ENCODE data around the gene PRIM2.
"Not testable (repeated sequence)": the region's sequence is repeated elsewhere in the genome, so short reads cannot be mapped to it uniquely, and the experiment has no call there.

Gene PRIM2

GRCh38 chr6:57317060-57317943, at the start of gene PRIM2:
TSS of gene PRIM2 (plus strand) at chr6:57317630. CDS start at chr6:57318446, 816 bp downstream.
- peak; percentile 92 for DNase-seq

DNA sequence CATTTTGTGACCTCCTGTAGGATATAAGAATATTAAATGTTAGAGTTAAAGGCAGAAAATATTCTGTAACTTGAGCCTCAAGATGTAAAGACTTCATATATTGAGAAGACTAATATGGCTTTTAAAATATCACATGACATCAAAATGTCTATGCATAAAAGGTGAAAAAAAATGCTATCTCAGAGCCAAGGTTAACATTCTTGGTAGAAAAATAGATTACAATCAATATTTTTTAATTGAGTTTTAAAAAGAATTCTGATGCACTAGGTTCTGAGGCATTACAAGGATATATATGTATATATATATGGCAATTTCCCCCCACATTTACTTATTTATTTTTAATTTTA, 49.2 kb upstream of the PRIM2 start:
- DNase-seq, result no peak

DNA sequence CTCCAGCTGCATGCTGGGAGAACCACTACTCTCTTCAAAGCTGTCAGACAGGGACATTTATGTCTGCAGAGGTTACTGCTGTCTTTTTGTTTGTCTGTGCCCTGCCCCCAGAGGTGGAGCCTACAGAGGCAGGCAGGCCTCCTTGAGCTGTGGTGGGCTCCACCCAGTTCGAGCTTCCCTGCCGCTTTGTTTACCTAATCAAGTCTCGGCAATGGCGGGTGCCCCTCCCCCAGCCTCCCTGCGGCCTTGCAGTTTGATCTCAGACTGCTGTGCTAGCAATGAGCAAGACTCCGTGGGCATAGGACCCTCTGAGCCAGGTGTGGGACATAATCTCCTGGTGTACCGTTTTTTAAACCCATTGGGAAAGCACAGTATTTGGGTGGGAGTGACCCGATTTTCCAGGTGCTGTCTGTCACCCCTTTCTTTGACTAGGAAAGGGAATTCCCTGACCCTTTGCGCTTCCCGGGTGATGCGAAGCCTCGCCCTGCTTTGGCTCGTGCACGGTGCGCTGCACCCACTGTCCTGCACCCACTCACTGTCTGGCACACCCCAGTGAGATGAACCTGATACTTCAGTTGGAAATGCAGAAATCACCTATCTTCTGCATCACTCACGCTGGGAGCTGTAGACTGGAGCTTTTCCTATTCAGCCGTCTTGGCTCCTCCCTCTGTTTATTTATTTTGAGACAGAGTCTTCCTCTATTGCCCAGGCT, 43.2 kb upstream of the PRIM2 start:
- not testable (repeated sequence) for DNase-seq

DNA sequence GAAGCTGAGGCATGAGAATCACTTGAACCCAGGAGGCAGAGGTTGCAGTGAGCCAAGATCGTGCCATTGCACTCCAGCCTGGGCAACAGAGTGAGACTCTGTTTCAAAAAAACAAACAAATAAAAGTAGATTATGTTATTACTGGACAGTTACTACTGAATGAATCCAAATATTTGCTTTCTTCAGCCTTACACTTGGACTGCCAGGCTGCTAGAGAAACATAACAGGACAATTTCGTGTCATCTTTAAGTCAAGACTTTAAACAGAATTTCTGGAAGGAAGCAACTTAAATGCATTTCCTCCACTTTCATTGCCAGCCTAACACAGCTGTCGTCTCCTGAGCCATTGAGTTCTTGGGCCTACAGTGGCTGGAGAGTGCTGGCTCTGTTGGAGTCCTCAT, 42.0 kb upstream of the PRIM2 start:
- DNase-seq, result no peak

- no peak for DNase-seq
Observed at GRCh38 chr6:57276946-57277345, 40.5 kb upstream of the PRIM2 start.

DNA sequence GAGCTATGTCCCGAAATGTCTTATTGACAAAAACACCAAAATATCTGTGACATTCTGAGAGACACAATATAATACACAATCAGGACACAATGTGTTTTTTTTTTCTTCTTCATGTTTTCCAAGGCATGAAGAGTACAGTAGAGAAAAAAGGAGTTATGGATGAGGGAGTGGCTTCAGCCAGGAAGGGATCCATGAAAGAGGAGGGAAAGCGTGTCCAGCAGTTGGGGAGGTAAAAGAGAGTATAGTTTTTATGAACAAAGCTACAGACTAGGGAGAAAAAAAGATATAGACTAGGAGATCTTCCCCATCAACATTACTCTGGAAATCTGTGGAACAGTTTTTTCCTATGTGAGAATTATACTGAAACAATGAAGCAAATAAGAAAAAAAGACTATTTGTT, 38.9 kb upstream of the PRIM2 start:
- no peak for DNase-seq

DNA sequence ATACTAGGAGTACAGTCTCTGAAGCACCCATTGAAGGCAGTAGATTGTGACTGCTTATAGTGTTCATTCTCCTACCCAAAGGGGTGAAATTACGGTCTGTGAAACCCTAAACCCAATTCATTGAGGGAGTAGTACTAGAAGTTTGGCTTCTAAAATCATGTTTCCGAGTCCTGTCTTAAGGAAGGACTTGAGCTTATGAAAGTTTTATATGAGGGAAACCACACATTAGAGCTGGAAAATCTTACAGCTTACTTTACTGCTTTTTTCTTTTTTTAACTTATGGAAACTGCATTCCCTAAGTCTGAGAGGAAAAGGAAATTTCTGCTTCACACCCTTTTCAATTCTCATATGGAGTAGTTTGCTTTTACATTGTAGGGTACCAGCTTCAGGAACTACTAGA, 38.4 kb upstream of the PRIM2 start:
- no peak for DNase-seq

- no peak for DNase-seq
Observed at GRCh38 chr6:57283106-57283505, 34.3 kb upstream of the PRIM2 start.

GRCh38 chr6:57283911-57284455, 33.4 kb upstream of the PRIM2 start:
- DNase-seq, result no peak

GRCh38 chr6:57288136-57288535, 29.3 kb upstream of the PRIM2 start:
- DNase-seq, result not testable (repeated sequence)

DNA sequence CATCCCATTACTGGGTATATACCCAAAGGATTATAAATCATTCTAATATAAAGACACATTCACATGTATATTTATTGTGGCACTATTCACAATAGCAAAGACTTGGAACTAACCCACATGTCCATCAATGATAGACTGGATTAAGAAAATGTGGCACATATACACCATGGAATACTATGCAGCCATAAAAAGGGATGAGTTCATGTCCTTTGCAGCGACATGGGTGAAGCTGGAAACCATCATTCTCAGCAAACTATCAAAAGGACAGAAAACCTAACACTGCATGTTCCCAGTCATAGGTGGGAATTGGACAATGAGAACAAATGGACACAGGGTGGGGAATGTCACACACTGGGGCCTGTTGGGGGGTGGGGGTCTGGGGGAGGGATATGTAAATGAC, 24.0 kb upstream of the PRIM2 start:
- DNase-seq, result not testable (repeated sequence)

DNA sequence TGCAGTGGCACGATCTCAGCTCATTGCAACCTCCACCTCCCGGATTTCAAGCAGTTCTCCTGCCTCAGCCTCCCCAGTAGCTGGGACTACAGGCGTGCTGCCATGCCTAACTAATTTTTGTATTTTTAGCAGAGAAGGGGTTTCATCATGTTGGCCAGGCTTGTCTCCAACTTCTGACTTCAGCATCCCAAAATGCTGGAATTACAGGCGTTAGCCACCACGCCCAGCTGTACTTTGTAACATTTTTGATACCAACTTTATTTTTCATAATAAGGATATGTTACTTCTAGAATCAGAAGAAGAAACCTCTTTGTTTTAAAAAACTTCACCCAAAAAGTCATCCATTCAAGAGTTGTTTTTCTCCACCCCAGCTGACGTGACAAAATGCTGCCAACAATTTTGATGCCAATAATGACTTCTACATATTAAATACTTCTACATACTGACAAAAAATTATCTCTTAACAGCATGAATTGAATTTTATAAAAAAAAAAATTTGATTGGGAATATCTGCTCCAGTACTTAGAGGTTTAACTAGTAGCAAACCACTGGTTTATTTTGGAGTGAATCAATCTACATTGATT, 22.5 kb upstream of the PRIM2 start:
- no peak for DNase-seq

GRCh38 chr6:57297505-57297904, 19.9 kb upstream of the PRIM2 start:
- DNase-seq, result no peak

DNA sequence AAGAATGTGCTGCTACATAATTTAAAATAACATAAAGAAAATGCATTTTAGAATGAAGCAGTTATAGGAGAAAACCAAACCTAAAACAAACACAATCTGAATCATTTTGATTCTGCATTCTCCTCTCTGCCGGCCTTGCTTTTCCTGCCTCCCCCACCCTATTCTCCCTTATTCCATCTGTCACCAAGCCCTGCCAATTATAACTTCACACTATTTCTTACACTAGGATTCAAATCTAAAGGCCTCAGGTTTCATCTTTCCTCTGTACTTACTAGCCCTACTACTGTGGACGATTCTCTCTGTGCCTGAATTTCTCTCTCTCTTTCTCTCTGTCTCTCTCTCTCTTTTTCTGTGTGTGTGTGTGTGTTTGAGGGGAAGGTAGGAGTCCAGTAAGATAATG, 18.7 kb upstream of the PRIM2 start:
- DNase-seq, result no peak

GRCh38 chr6:57301757-57302156, 15.7 kb upstream of the PRIM2 start:
- DNase-seq, result no peak

- DNase-seq, result no peak
Observed at GRCh38 chr6:57302477-57302876, 15.0 kb upstream of the PRIM2 start.

DNA sequence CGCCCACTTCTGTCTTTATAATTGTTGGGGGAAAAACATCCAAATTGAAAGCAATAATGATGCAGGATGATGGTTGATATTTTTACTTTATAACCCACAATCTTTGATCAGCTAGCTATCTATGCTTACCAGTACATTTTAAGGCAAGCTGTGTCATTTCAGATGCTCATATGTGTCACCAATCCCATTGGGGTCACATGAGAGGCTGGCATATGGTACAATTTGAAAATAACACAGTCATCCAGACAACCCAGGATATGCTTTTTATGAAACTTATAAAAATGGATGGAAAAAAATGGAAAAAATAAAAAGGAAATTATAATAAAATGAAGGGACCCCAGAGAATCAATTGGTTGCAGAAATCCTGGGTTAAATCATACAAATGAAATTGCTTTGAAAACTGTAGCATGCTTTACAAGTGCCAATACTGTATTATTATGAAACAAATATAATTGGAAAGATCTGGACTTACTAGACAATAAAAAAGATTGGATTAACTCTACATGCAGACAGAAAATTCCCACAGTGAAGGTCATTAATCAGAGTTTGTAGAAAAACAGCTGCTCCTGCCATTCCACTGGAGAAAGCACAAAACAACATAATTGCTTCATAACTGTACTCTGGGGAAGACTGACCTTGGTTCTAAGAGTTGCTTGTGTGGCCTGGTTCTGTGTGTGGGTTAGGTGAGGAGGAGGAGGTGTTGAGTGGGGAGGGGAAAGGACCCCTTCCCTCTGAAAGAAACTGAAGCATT, 13.3 kb upstream of the PRIM2 start:
- DNase-seq, result peak; percentile 43

DNA sequence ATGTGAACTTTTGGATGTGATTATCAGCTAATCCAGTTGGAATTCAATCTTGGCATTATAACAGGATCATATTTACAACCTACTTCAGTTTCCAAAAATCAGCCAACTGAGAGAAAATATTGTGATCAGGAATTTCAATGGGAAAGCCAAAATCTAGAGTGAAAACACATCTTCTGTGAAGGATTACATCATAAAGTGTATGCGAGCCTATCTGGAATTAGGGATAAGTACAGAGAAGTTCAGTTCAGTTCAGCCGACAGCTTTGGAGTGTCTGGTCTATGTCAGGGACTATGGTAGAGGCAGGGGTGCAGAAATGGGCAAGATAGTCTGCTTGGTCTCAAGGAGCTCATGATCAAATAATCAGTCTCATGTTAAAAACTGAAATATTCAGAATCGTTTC, 12.3 kb upstream of the PRIM2 start:
- peak; percentile 56 for DNase-seq

- no peak for DNase-seq
Observed at GRCh38 chr6:57305761-57306160, 11.7 kb upstream of the PRIM2 start.

DNA sequence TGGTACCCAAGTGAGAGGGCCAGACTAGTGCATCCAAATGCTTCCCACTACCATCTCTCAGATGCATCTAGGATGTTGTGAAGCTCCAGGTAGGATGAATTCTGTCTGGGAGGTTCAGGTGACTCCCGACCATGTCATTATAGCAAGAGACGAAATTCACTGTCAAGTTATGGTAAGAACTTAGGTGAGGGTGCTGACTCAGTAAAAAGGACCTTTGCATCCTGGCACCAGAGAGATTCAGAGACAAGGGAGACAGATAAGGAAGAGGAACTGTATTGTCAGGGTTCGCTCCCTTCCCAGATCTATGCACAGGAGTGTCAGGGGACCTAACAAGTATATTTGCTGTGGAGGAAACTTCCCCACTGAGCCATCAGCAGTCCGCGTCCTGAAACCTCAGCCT, 11.2 kb upstream of the PRIM2 start:
- no peak for DNase-seq

DNA sequence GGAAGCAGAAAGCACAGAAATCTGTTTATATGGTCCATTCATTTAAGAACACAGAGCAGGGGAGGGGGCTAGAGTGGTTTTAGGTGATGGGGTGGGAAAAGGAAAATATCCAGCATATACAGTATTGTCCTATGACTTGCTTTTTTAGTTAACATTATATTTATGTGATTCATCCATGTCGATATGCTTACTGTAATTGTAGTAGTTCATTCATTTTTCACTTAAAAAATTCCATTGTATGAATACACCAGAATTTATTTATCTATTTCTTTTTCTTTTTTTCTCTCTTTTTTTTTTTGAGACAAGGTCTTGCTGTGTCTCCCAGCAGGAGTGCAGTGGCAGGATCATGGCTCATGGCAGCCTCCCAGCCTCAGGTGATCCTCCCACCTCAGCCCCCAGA, 9.6 kb upstream of the PRIM2 start:
- no peak for DNase-seq

GRCh38 chr6:57308755-57309154, 8.7 kb upstream of the PRIM2 start:
- not testable (repeated sequence) for DNase-seq

Measured in eye (tissue), 1 donor.